Mesendoderm (in vitro differentiated cells): ENCODE data around the gene OR14A16.

Experiments
- DNase-seq: peaks from one replicate; pipeline ENCODE4 v3.0.0; 2013
- H2AK5ac ChIP-seq: 2 replicates; pipeline ENCODE4 v1.6.1; 2013; ENCODE audit warnings: low read length, inconsistent platforms
- H2BK120ac ChIP-seq: 2 replicates; pipeline ENCODE4 v1.6.1; 2013; ENCODE audit warnings: low read depth, mild to moderate bottlenecking, low read length, moderate library complexity, mixed read lengths
- H2BK15ac ChIP-seq: replicated peaks from 2 replicates; pipeline ENCODE4 v1.6.1; 2013; ENCODE audit warnings: low read depth, mild to moderate bottlenecking, moderate library complexity
- H2BK5ac ChIP-seq: 2 replicates; pipeline ENCODE4 v1.6.1; 2013; ENCODE audit warnings: low read length, inconsistent platforms
- H3K18ac ChIP-seq: 2 replicates; pipeline ENCODE4 v1.6.1; 2013; ENCODE audit warnings: mild to moderate bottlenecking, low read length, mixed read lengths
- H3K23ac ChIP-seq: one replicate; pipeline ENCODE4 v1.6.1; 2013; ENCODE audit warnings: low read length
- H3K27ac ChIP-seq: 2 replicates; pipeline ENCODE4 v1.5.1; 2013; ENCODE audit warnings: low read depth, mild to moderate bottlenecking, inconsistent platforms, low read length, moderate library complexity
- H3K27me3 ChIP-seq: 2 replicates; pipeline ENCODE4 v1.6.1; 2013; ENCODE audit warnings: low read length, control low read depth, mild to moderate bottlenecking, inconsistent platforms; ENCODE audit not compliant: insufficient read depth, poor library complexity
- H3K36me3 ChIP-seq: 2 replicates; pipeline ENCODE4 v1.6.1; 2013; ENCODE audit warnings: low read length, inconsistent platforms; ENCODE audit not compliant: control insufficient read depth, insufficient read depth
- H3K4ac ChIP-seq: one replicate; pipeline ENCODE4 v1.6.1; 2013; ENCODE audit warnings: low read depth, mild to moderate bottlenecking, low read length, moderate library complexity
- H3K4me1 ChIP-seq: 2 replicates; pipeline ENCODE4 v1.6.1; 2013; ENCODE audit warnings: low read depth, low read length, inconsistent platforms; ENCODE audit not compliant: control insufficient read depth
- H3K4me2 ChIP-seq: 2 replicates; pipeline ENCODE4 v1.6.1; 2013; ENCODE audit warnings: low read length
- H3K4me3 ChIP-seq: 2 replicates; pipeline ENCODE4 v1.5.1; 2013; ENCODE audit warnings: mild to moderate bottlenecking, low read length
- H3K56ac ChIP-seq: one replicate; pipeline ENCODE4 v1.6.1; 2013; ENCODE audit warnings: low read length
- H3K79me1 ChIP-seq: 2 replicates; pipeline ENCODE4 v1.6.1; 2013; ENCODE audit warnings: low read length, inconsistent platforms
- H3K79me2 ChIP-seq: 2 replicates; pipeline ENCODE4 v1.6.1; 2013; ENCODE audit warnings: mild to moderate bottlenecking, low read length; ENCODE audit not compliant: control insufficient read depth, insufficient read depth
- H3K9ac ChIP-seq: 2 replicates; pipeline ENCODE4 v1.6.1; 2013; ENCODE audit warnings: low read length, inconsistent platforms
- H4K5ac ChIP-seq: one replicate; pipeline ENCODE4 v1.6.1; 2013; ENCODE audit warnings: low read length
- H4K8ac ChIP-seq: one replicate; pipeline ENCODE4 v1.6.1; 2013; ENCODE audit warnings: low read depth, mild to moderate bottlenecking, control low read depth, low read length, moderate library complexity
- WGBS: extraction: QIAGEN DNeasy Blood & Tissue Kit; methylation state at CpG from one replicate; pipeline ENCODE4 v1.1.7; 2013; ENCODE audit warnings: low lambda C conversion rate, missing lambda C conversion rate; ENCODE audit not compliant: insufficient coverage; ENCODE audit errors: extremely low coverage; 5-methylcytosine and 5-hydroxymethylcytosine counted together

Gene OR14A16

DNA sequence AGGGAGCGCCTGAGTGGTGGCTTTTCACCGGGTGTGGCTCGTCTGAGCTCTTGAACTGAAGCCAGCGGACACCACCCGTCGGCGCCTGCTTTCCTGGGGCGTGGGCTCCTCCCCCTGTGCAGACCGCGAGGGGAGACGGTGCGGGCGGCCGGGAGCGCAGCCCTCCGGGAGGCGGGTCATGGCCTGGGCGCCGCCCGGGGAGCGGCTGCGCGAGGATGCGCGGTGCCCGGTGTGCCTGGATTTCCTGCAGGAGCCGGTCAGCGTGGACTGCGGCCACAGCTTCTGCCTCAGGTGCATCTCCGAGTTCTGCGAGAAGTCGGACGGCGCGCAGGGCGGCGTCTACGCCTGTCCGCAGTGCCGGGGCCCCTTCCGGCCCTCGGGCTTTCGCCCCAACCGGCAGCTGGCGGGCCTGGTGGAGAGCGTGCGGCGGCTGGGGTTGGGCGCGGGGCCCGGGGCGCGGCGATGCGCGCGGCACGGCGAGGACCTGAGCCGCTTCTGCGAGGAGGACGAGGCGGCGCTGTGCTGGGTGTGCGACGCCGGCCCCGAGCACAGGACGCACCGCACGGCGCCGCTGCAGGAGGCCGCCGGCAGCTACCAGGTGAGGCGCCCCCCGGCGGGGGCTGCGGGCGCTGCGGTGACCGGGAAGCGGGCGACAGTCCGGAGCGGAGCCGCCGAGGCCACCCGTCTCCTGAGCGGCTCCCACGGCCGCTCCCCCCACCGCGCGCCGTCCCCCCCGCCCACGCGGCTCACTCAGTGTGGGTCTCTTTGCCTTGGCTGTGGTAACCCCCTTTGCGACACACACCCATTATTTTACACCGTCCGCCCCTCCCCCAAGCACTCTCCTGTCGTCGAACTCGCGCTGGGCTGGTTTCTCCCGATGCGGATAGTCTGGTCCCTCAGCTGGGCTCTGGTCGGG, 33.4 kb upstream of the OR14A16 start, which contains the start of gene TRIM58:
Gene TRIM58, plus strand, starts transcription at position 119 of the 916 bp plus-strand sequence. Its CDS starts 60 bp downstream, at position 179.
- no peak within 1 kb of the TSS for H2AK5ac ChIP-seq
- no CpG with 5 or more reads among the region's 109 CpGs for WGBS
- H2BK120ac ChIP-seq, result peak within 1 kb of the TSS; percentile 30
- no peak within 1 kb of the TSS for H2BK5ac ChIP-seq
- H3K18ac ChIP-seq, result peak within 1 kb of the TSS; percentile 22
- H3K4me1 ChIP-seq, result no peaks in the 10 kb centered on the region
- H3K79me1 ChIP-seq, result no peaks in the 10 kb centered on the region
- peak within 1 kb of the TSS; percentile 41 for H3K4me3 ChIP-seq
- H3K27ac ChIP-seq, result no peak within 1 kb of the TSS
- peak; percentile 43 for DNase-seq
- H3K27me3 ChIP-seq, result no peaks in the 10 kb centered on the region
- no peak within 1 kb of the TSS for H2BK15ac ChIP-seq
- H3K36me3 ChIP-seq, result no peaks in the 10 kb centered on the region
- H3K79me2 ChIP-seq, result no peaks in the 10 kb centered on the region
- H3K23ac ChIP-seq, result no peak within 1 kb of the TSS
- H3K4ac ChIP-seq, result peak within 1 kb of the TSS; percentile 6
- H4K5ac ChIP-seq, result no peak within 1 kb of the TSS
- H3K9ac ChIP-seq, result peak within 1 kb of the TSS; percentile 57
- peak within 1 kb of the TSS; percentile 79 for H3K56ac ChIP-seq
- no peak within 1 kb of the TSS for H4K8ac ChIP-seq
- peak within 1 kb of the TSS; percentile 48 for H3K4me2 ChIP-seq

DNA sequence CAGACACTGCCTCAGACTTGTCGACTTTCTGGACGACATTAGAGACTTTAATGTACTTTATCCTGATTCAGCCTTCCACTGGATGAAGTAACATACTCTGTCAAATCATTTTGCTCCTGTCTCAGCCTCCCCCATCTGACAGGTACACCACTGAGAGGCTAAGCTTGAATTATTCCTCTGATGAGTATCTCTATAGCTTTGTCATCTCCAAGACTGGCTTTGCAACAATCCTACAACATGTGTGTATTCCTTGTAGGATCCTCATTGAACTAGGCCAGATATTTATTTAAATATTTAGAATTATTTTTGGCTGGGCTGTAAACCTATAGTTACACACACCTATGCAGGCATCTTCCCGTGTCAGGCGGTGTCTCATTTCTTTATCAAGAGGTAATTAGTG, 32.0 kb upstream of the OR14A16 start:
- Histone ChIP-seq H3K79me1 (no peaks in the 10 kb centered on the region), H2BK120ac (no peak overlapping the region), H3K27me3 (no peaks in the 10 kb centered on the region), H3K56ac (no peak overlapping the region), H3K18ac (no peak overlapping the region), H3K23ac (no peak overlapping the region), H3K4me2 (no peak overlapping the region), H2BK15ac (no peak overlapping the region), H3K9ac (no peak overlapping the region), H3K27ac (no peak overlapping the region), H3K4me1 (no peaks in the 10 kb centered on the region), H3K79me2 (no peaks in the 10 kb centered on the region), H4K5ac (no peak overlapping the region), H3K36me3 (no peaks in the 10 kb centered on the region), H4K8ac (no peak overlapping the region), H3K4ac (no peak overlapping the region), H2BK5ac (no peak overlapping the region), H3K4me3 (no peak overlapping the region), H2AK5ac (no peak overlapping the region)
- no CpG with 5 or more reads among the region's 4 CpGs for WGBS
- no peak for DNase-seq

DNA sequence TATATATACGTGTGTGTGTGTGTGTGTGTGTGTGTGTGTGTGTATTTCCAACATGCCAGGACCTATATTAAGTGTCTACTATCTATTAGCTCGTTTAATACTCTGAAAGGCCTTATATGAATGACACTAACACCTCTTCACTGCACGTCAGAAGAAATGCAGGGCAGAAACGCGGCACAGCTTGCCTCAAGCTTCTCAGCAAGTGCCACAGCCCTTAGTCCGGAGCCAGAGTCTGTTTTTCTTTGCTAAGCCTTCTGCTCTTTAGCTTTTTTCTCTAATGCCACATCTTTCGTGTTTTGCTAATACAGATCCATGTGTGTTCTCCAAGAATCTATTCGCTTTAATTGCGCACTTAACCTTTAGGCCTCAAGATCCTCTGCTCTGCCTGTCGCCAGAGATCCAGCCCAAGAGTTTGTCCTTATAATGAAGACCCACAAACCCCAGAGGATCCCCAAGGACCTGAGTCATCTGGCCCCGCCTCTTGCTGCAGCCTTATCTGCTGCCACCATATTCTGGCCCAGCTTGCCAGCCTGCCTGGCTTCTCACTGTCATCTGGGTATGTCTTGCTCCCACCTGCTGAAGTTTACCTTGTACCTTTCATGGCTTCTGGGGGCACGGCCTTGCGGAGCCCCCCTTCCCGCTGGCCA, 31.1 kb upstream of the OR14A16 start:
- DNase-seq, result no peak
- Histone ChIP-seq H3K4ac (no peak overlapping the region), H3K9ac (no peak overlapping the region), H2BK15ac (no peak overlapping the region), H3K4me2 (no peak overlapping the region), H3K4me1 (no peaks in the 10 kb centered on the region), H4K8ac (no peak overlapping the region), H3K36me3 (no peaks in the 10 kb centered on the region), H3K23ac (no peak overlapping the region), H3K18ac (no peak overlapping the region), H3K79me1 (no peaks in the 10 kb centered on the region), H2BK5ac (no peak overlapping the region), H3K27ac (no peak overlapping the region), H3K27me3 (no peaks in the 10 kb centered on the region), H3K56ac (no peak overlapping the region), H2BK120ac (no peak overlapping the region), H2AK5ac (no peak overlapping the region), H3K79me2 (no peaks in the 10 kb centered on the region), H4K5ac (no peak overlapping the region), H3K4me3 (no peak overlapping the region)
- no CpG with 5 or more reads among the region's 14 CpGs for WGBS

GRCh38 chr1:247849616-247850015, 25.7 kb upstream of the OR14A16 start:
- H3K9ac ChIP-seq, result no peak overlapping the region

DNA sequence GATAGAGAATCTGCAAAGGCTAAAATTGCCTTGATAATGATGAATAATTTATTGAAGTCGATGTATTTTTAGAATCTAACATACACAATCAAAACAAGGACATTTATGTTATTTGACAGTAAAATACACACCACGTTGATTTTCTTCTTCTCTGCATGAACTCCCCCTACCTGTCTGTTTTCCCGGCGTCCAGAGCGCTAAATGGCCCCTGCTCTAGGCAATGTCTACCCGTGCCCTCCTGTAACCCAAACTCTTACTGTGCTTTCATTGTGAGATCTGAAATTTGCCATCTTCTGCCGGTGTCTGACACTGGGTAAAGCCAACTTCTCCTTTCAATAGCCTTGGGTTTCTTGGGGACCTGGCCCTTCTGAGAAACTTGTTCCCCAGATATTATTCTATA, 24.4 kb upstream of the OR14A16 start:
- H3K4me3 ChIP-seq, result no peak overlapping the region
- H3K27ac ChIP-seq, result no peak overlapping the region
- no peak overlapping the region for H3K56ac ChIP-seq
- no peak overlapping the region for H2BK5ac ChIP-seq
- no peak overlapping the region for H3K23ac ChIP-seq
- no peak overlapping the region for H4K5ac ChIP-seq
- no peak overlapping the region for H3K18ac ChIP-seq
- peaks cover 5% of the 10 kb centered on the region for H3K4me1 ChIP-seq
- H3K4ac ChIP-seq, result no peak overlapping the region
- no peaks in the 10 kb centered on the region for H3K79me1 ChIP-seq
- H3K27me3 ChIP-seq, result no peaks in the 10 kb centered on the region
- H3K4me2 ChIP-seq, result no peak overlapping the region
- no peaks in the 10 kb centered on the region for H3K36me3 ChIP-seq
- H3K79me2 ChIP-seq, result no peaks in the 10 kb centered on the region
- no peak for DNase-seq
- no peak overlapping the region for H2BK120ac ChIP-seq
- no peak overlapping the region for H2AK5ac ChIP-seq
- H3K9ac ChIP-seq, result no peak overlapping the region
- no peak overlapping the region for H4K8ac ChIP-seq
- no CpG with 5 or more reads among the region's 7 CpGs for WGBS
- no peak overlapping the region for H2BK15ac ChIP-seq

More at GRCh38 chr1:247849616-247850015, 25.7 kb upstream of the OR14A16 start:
- Histone ChIP-seq H3K79me1 (no peaks in the 10 kb centered on the region), H2AK5ac (no peak overlapping the region), H4K8ac (no peak overlapping the region), H4K5ac (no peak overlapping the region), H3K4me3 (no peak overlapping the region), H3K4ac (no peak overlapping the region), H3K36me3 (no peaks in the 10 kb centered on the region), H3K79me2 (no peaks in the 10 kb centered on the region), H3K18ac (no peak overlapping the region), H2BK5ac (no peak overlapping the region), H3K4me1 (no peaks in the 10 kb centered on the region), H3K27me3 (no peaks in the 10 kb centered on the region), H2BK120ac (no peak overlapping the region), H3K23ac (no peak overlapping the region), H3K4me2 (no peak overlapping the region), H2BK15ac (no peak overlapping the region), H3K56ac (no peak overlapping the region), H3K27ac (no peak overlapping the region)
- 100% methylated on average over 1 of the region's 1 CpG for WGBS
- no peak for DNase-seq
